Sigmoid colon (tissue), 4 donors: Measurements from ENCODE around the gene ETS1.

Experiments used
- CTCF ChIP-seq, 4 experiments: fragments of 450-650 bp in 3 of 4; fragments of 200-600 bp in 1 of 4; IDR thresholded peaks; one replicate each; pipeline ENCODE4 v1.5.1; 2016 to 2019; ENCODE audit warnings: antibody characterized with exemption in 4 of 4, mild to moderate bottlenecking in 3 of 4, moderate library complexity in 2 of 4
- POLR2A ChIP-seq, 2 donors: fragments of 450-650 bp; IDR thresholded peaks; one replicate each; pipeline ENCODE4 v1.6.1; 2016; ENCODE audit warnings: antibody characterized with exemption in 2 of 2, mild to moderate bottlenecking in 2 of 2, moderate library complexity in 2 of 2
- POLR2AphosphoS5 ChIP-seq, 4 donors: sonication (generic); formaldehyde crosslinking; IDR thresholded peaks; one replicate each; pipeline ENCODE4 v1.6.1; 2017; ENCODE audit warnings: antibody characterized with exemption in 4 of 4

DNA sequence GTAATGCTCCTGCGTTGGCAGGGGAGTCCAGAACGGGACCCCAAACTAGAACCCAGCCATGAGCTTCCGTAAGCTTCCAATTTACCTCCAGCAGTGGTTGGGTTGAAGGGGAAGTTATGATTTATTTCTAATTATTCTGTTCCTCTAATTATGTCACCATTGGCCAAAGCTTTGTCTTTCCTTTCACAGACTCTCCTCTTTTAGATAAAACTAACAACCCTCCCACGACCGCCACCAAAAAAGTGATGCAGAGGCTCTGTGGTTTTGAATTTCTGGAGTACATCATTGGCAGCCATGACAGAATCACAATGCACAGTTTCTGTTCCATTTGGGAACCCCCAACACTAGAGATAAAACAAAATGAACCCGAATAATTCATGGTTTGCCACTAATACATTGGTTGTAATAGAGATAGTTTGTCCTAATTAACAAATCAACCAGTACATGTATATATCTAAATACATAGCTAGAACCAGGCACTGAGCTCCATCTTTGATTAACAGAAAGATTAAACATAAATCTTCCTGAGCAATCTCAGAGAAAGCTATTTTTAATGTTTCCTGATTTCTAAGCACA lies 64.3 kb downstream of the ETS1 start:
- TF ChIP-seq CTCF (IDR thresholded peaks at IDR 0.05) (no peak), POLR2A (IDR thresholded peaks at IDR 0.05) (no peak), POLR2AphosphoS5 (IDR thresholded peaks at IDR 0.05) (no peak)
